Uterus (tissue), 4 donors: Measurements from ENCODE around the gene DIP2B. TPM values are rescaled to one million over a fixed set of nuclear protein-coding genes. Genes with fewer than 3 reads are reported as not detected.

ENCODE experiments used
- DNase-seq, 2 donors: peaks; one replicate each; pipeline ENCODE4 v3.0.0-alpha.2; 2019 to 2020
- H3K27ac ChIP-seq, 2 donors: fragments of 200-600 bp; sonication (generic); 1 replicate in 1 of 2; 2 replicates in 1 of 2; pipeline ENCODE4 v1.5.1; 2016 to 2018
- H3K27me3 ChIP-seq, 2 donors: fragments of 200-600 bp; sonication (generic); one replicate each; pipeline ENCODE4 v1.5.1; 2018 to 2019; ENCODE audit warnings: control low read depth in 1 of 2
- H3K36me3 ChIP-seq, 2 donors: fragments of 200-600 bp; sonication (generic); one replicate each; pipeline ENCODE4 v1.5.1; 2019; ENCODE audit warnings: control low read depth in 1 of 2
- H3K4me1 ChIP-seq, 2 donors: fragments of 200-600 bp; sonication (generic); one replicate each; pipeline ENCODE4 v1.5.1; 2018 to 2019; ENCODE audit warnings: control low read depth in 1 of 2
- H3K4me3 ChIP-seq, 2 donors: fragments of 200-600 bp; sonication (generic); 1 replicate in 1 of 2; 2 replicates in 1 of 2; pipeline ENCODE4 v1.5.1; 2018 to 2019; ENCODE audit warnings: mild to moderate bottlenecking in 1 of 2
- H3K9me3 ChIP-seq, 2 donors: fragments of 200-600 bp; sonication (generic); one replicate each; pipeline ENCODE4 v1.5.1; 2019; ENCODE audit warnings: control low read depth in 1 of 2
- POLR2A ChIP-seq, 2 donors: fragments of 450-650 bp; IDR thresholded peaks; one replicate each; pipeline ENCODE4 v1.6.1; 2016; ENCODE audit warnings: antibody characterized with exemption in 2 of 2, mild to moderate bottlenecking in 1 of 2, moderate library complexity in 1 of 2
- intact Hi-C: fragments of 100-400 bp; cut with DNase I; formaldehyde crosslinking; loops from one replicate; pipeline ENCODE4 v1.15.1; 2023; ENCODE audit warnings: low total_unique reads
- total RNA-seq, 4 donors: library from RNA; depleted of rRNA in 3 of 4; stranded (reverse); fragments of >200 nt in 3 of 4; gene quantifications; one replicate each; pipeline versions ENCODE4 v1.1.0 to v1.2.4, GENCODE V29; 2014 to 2023
- TF ChIP-seq, protein P1 (sequence below), 4 experiments: fragments of 200-600 bp in 2 of 4; fragments of 450-650 bp in 2 of 4; sonication (generic) in 2 of 4; IDR thresholded peaks; one replicate each; pipeline ENCODE4 v1.5.1; 2016 to 2019; ENCODE audit warnings: antibody characterized with exemption in 4 of 4, mild to moderate bottlenecking in 2 of 4, moderate library complexity in 1 of 4
- donor health status: DM: yes; HTN: yes; CAD: no.

DIP2B gene
- total RNA-seq, 4 donors from 2014 or later: 5.6 to 47.0 (median 14.9) TPM

DNA sequence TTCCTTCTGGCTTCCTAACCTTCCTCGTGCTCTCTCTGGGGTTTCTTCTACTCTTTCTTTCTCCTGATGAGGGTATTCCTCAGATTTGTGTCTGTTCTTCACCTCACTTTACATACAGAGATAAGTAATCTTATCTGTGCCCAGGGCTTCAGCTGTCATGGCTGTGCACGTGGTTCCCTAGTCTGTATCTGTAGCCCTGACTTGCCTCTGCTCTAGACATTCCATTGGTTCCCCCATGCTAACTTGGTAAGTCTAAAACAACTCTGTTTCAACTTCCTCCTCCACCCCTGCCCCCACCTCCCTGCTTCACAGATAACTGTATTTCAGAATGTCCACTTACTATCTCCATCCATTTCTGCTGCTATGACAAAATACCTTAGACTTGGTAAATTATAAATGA lies 10.8 kb downstream of the DIP2B start:
- no peak for TF ChIP-seq POLR2A (IDR thresholded peaks at IDR 0.05)
- TF ChIP-seq, protein P1, sequence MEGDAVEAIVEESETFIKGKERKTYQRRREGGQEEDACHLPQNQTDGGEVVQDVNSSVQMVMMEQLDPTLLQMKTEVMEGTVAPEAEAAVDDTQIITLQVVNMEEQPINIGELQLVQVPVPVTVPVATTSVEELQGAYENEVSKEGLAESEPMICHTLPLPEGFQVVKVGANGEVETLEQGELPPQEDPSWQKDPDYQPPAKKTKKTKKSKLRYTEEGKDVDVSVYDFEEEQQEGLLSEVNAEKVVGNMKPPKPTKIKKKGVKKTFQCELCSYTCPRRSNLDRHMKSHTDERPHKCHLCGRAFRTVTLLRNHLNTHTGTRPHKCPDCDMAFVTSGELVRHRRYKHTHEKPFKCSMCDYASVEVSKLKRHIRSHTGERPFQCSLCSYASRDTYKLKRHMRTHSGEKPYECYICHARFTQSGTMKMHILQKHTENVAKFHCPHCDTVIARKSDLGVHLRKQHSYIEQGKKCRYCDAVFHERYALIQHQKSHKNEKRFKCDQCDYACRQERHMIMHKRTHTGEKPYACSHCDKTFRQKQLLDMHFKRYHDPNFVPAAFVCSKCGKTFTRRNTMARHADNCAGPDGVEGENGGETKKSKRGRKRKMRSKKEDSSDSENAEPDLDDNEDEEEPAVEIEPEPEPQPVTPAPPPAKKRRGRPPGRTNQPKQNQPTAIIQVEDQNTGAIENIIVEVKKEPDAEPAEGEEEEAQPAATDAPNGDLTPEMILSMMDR (IDR thresholded peaks at IDR 0.05): no peak
- H3K9me3 ChIP-seq: no peaks in the 10 kb centered on the region
- H3K27me3 ChIP-seq: no peaks in the 10 kb centered on the region
- DNase-seq: no peak
- H3K36me3 ChIP-seq: no peaks in the 10 kb centered on the region
- intact Hi-C loops: no loop called here
- no peak overlapping the region for H3K4me3 ChIP-seq
- H3K27ac ChIP-seq: no peak overlapping the region
- H3K4me1 ChIP-seq: no peaks in the 10 kb centered on the region

DNA sequence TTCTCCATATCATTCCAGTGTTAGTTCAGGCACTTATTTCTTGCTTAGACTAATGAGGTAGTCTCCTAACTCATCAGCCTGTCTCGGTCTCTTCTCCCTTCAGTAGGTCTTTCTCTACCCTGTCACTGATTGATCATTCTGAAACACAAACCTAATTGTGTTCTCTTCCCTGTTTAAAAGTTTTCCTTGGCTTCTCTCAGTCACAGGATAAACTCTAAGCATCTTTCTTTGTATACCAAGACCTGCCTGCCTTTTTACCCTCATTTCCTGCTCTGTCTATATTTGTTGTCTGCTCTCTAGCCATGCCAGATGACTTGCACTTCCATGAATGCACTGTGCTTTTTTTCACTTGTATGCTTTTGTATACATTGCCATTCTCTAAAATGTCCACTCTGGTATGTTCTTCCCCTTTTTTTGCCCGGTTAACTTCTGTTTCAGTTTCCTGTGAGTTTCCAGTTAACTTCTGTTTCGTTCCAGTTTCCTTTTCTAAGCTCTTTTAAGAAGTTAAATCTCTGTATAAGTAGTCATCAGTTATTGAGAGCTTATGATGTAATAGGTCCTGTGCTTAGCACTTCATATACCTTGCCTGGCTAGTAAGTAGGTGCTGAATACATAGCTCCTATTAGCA lies 12.8 kb downstream of the DIP2B start:
- H3K4me1 ChIP-seq: no peaks in the 10 kb centered on the region
- intact Hi-C loops: no loop called here
- no peak for DNase-seq
- H3K4me3 ChIP-seq: no peak overlapping the region
- no peaks in the 10 kb centered on the region for H3K9me3 ChIP-seq
- H3K27ac ChIP-seq: no peak overlapping the region
- no peaks in the 10 kb centered on the region for H3K36me3 ChIP-seq
- no peaks in the 10 kb centered on the region for H3K27me3 ChIP-seq
- TF ChIP-seq, protein P1 (IDR thresholded peaks at IDR 0.05): no peak
- no peak for TF ChIP-seq POLR2A (IDR thresholded peaks at IDR 0.05)

DNA sequence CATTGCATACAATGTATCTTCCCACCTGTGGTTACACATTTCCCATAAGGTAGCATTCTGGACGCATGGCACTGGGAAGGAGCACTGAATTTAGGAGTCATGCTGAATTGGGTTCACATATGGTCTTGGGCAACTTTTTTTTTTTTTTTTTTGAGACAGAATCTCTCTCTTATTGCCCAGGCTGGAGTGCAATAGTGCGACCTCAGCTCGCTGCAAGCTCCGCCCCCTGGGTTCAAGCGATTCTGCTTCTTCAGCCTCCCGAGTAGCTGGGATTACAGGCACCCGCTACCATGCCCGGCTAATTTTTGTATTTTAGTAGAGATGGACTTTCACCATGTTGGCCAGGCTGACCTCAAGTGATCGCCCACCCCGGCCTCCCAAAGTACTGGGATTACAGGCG lies 13.3 kb downstream of the DIP2B start:
- no peak for DNase-seq
- TF ChIP-seq, protein P1 (IDR thresholded peaks at IDR 0.05): no peak
- TF ChIP-seq POLR2A (IDR thresholded peaks at IDR 0.05): no peak
- Histone ChIP-seq H3K4me3 (no peak overlapping the region), H3K27ac (no peak overlapping the region), H3K4me1 (no peaks in the 10 kb centered on the region), H3K36me3 (no peaks in the 10 kb centered on the region), H3K27me3 (no peaks in the 10 kb centered on the region), H3K9me3 (no peaks in the 10 kb centered on the region)
- intact Hi-C loops: no loop called here

DNA sequence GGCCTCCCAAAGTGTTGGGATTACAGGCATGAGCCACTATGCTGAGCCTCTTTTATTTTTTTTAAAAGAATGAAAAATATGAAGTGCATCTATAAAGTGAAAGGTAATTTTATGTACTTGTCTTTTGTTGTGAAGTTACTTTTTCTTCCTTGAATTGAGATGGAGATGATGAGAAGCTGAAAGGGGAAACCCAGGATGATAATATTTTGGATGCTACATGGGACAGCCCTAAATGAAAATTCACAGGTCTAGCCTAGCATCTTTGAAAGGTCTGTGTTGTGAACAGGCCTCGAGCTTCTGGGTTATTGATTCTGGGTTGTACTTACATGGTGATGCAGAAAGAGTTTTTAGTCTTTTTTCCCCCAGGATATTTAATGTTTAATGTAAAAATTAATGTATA lies 14.6 kb downstream of the DIP2B start:
- no peak for DNase-seq
- intact Hi-C loops: no loop called here

More for the DNA sequence above, 14.6 kb downstream of the DIP2B start:
- H3K27ac ChIP-seq: no peak overlapping the region
- no peaks in the 10 kb centered on the region for H3K36me3 ChIP-seq
- no peaks in the 10 kb centered on the region for H3K4me1 ChIP-seq
- TF ChIP-seq, protein P1 (IDR thresholded peaks at IDR 0.05): no peak
- no peak for TF ChIP-seq POLR2A (IDR thresholded peaks at IDR 0.05)
- H3K4me3 ChIP-seq: no peak overlapping the region
- no peaks in the 10 kb centered on the region for H3K27me3 ChIP-seq
- H3K9me3 ChIP-seq: no peaks in the 10 kb centered on the region
